ENCODE data around the gene LPP.

DNA sequence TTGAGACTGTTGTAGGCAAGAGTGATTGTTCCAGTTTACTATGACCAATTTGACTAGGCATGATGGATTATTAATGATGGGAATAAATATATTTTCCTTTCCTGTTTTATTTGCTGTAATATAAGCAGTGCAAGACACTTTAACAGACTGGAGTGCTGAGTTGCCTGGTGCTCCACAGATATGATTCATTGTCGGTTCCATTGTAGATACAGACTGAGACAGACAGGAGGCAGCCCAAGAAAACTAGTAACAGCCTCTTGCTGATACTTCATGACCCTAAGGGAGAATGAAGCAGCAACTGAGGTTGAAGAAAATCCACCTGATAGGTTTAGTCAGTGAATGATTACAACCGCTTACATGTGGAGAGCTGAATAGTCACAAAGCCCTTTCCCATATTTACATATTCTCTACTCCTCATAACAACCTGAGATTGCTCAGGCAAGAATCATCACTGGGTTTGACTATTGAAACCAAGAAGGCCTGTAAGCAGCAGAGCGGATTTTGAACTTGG, 782.7 kb downstream of the LPP start:
- TF ChIP-seq POLR2A (IDR thresholded peaks at IDR 0.05; ENCODE audit: low read depth, low read length) (no peak), POLR2AphosphoS5 (IDR thresholded peaks at IDR 0.05; ENCODE audit: low read depth, low read length) (no peak), TAF1 (IDR thresholded peaks at IDR 0.05; ENCODE audit: borderline replicate concordance, low read depth, low read length) (no peak)
